HG02943 (cell line): Measurements from ENCODE around the gene AGER.
A peak's percentile ranks its signal among the peaks of the same experiment; 100 is the strongest.
"Not testable (repeated sequence)": the region's sequence is repeated elsewhere in the genome, so short reads cannot be mapped to it uniquely, and the experiment has no call there.

Experiments used
- ATAC-seq: cut with Tn5 transposase; IDR thresholded peaks from one replicate; pipeline ENCODE4 v1.9.1; 2021; ENCODE audit warnings: mild to moderate bottlenecking, low read depth, moderate library complexity; ENCODE audit not compliant: unreplicated experiment

The AGER gene

DNA sequence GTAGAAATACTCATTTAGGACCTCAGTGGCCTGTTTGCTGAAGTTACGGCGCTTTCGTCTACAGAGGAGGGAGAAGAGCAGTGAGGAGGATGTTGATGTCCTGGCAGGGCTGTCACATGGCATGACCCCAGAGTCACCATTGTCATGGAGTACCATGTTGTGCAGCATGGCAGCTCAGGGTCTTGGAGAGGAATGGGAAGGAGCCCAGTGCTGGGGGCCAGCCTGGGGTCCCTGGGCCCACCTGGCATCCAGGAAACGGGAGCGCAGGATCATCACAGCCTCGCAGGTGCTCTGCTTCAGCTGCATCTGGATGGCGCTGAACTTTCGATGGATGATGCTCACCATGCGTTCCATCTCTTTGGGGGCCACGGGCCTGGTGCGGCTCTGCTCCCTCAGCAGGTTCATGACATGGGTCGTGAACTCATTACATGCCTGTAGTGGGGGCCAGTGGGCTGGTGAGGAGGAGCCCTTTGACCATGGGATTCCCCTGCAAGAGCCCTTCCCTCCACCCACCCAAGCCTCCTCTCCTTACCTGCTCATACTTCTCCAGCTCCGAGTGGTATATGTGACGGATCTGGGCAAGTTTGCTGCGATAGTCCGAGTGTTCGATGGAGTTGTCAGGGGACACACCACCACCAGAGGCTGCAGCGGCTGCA is 3.8 kb upstream of the AGER start:
- not testable (repeated sequence) for ATAC-seq

DNA sequence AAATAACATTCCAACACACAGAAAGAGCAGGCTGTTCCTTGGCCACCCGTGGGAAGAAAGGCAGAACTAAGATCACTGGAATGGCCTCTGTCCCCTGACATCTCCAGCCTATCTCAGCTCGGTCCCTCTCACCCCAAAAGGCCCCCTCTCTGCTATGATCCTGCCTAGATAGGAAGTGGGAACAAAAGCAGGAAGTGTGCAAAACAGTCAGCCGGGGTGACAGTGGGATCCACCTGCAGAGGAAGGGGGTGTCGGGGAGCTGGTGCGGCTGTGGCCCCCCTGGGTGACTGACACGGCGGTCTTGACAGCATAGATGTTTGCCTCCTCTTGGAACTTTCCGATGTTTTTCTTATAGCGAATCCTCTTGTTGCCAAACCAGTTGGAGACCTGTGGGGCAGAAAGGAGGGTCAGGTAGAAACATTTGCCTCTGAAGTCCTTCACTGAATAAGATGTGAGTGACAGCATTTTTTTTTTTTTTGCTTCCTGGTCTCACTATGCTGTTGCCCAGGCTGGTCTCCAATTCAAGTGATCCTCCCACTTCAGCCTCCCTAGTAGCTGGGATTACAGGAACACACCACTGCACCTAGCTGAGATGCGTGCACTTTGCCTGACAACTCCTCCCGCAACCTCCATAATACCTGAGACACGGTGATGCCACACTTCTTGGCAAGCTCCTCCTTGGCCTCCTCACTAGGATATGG is 3.1 kb upstream of the AGER start:
- no peak for ATAC-seq

DNA sequence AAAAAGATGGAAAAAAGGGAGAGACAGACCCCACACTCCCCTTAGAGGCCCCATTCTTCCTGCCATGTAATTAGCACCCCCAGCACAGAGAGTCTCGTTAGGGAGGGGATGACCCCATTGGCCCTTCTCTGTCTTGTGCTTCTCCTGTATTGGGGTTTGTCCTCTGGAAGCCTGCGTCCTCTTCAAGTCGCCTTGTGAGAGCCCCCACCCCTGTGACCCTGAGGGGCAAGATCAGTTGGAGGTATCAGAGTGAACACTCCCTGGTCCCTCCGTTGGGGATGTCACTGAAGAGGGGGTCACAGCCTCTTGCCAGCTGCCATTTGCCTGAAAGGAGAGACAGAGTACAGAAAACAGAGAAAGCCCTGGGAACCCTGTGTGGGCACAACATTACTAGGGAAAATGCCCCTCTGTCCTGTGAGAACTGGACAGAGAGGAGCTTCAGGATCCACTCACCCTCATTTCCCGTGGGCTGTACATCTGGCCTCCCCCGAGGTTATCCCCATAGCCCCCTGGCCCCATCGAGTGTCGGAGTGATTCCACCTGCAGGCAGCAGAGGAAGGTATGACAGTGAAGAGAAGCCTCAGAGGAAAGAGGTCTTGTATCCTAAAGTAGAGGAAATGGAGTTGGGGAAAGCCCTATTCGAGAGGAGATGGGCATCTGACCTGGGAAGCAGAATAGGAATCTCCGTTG is 2.2 kb upstream of the AGER start:
- ATAC-seq, result not testable (repeated sequence)

DNA sequence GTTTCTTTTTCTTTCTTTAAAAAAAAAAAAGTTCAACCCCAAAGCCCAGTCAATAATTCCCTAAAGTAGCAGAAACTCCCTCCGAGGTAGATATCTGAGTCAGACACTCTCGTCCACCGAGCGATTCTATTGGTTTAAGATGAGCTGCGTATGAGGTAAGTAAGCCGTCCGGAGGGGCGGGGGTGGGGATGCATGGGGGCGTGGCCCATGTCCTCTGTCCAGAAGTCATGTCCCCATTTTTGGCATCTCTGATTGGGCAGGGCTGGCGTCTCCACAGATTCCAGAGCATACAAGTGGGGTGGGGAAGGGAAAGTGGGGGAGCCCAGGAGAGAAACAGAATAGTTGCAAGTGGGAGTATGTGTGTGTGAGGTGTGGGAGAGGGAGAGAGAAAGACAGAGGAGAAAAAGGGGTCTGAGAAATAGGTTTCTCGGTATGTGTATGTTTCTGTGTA is 1.7 kb upstream of the AGER start:
- ATAC-seq, result not testable (repeated sequence)

DNA sequence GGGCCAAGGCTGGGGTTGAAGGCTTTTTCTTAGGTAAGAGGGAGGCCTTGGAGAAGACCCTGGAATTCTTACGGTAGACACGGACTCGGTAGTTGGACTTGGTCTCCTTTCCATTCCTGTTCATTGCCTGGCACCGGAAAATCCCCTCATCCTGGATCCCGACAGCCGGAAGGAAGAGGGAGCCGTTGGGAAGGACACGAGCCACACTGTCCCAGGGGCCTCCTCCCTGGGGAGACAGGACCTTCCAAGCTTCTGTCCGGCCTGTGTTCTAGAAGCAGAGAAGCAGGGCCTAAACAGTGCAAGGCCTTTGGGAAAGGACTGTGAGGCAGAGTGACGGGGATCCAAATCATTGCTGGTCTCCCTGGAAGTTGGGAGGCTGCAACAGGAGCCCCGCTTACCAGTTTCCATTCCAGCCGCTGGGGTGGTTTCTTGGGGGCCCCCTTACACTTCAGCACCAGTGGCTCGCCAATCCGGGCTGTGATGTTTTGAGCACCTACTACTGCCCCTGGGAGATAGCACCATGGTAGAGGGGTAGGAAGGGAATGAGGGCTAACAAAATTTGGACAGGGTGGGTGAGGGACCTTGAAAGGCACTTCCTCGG is 470 bp downstream of the AGER start:
- no peak for ATAC-seq

DNA sequence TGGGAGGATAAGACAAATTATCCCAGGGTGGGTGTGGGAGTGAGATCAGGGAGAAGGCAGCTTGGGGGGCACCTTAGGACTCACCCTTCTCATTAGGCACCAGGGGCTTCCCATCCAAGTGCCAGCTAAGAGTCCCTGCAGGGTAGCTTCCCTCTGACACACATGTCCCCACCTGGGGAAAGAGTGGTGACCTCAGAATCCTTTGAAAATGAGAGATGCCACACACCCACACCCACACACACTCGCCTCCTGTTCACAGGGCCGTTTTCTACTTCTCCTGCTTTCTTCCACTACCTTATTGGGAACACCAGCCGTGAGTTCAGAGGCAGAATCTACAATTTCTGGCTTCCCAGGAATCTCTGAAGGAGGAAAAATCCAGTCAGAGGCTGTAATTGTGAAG is 1.0 kb downstream of the AGER start:
- ATAC-seq, result no peak

DNA sequence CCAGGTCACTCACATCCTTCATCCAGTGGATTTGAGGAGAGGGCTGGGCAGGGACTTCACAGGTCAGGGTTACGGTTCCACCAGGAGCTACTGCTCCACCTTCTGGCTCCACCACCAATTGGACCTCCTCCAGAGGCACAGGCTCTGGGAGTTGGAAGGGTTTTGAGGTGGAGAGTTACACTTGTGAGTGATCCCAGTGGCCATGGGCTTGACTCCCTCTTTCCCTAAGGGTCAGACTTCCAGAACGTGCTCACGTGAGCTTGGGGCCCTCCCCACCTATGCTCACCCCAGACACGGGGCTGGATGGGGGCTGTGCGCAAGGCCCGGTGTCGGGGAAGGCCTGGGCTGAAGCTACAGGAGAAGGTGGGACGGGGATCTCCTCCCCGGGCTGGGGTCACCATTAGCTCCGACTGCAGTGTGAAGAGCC is 1.5 kb downstream of the AGER start:
- ATAC-seq, result no peak

DNA sequence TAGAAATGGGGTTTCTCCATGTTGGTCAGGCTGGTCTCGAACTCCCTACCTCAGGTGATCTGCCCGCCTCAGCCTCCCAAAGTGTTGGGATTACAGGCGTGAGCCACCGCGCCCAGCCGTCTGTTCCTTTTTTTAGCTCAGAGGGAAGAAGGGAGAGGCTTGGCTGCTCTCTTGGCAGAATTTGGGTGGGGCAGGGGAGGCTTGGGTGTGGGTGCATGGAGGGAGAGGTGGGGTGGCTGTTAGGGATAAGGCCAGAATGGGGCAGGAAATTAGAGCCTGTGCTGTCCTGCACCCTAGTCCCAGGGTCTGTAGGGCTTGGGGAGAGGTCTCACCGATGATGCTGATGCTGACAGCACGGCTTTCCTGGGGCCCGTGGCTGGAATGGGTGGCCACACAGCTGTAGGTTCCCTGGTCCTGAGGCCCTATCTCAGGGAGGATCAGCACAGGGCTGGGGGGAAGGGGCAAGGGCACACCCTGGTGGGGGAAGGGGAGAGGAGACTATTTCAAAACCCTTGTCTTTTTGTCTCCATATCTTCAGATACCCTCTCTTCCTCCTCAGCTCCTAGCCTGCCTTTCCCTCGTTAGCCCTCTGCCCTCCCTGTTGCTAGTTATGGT is 2.0 kb downstream of the AGER start:
- no peak for ATAC-seq

DNA sequence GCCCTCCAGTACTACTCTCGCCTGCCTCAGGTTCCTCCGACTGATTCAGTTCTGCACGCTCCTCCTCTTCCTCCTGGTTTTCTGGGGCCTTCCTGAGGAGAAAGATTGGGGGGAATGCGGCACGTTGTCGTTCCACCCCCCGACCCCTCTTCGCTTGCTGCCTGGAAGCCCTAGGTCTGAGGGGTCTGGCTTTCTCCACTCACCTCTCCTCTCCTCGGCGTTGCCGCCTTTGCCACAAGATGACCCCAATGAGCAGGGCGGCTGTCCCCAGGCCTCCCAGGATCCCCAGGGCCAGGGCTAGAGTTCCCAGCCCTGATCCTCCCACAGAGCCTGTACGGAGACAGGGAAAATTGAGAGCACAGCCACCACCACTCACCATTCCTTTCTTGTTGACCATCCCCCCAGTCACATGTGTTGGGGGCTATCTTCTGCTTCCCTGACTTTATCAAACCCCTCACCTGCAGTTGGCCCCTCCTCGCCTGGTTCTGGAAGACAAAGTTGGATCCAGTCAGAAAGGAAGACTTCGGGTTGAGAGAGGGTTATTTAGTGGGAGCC is 2.8 kb downstream of the AGER start:
- no peak for ATAC-seq

DNA sequence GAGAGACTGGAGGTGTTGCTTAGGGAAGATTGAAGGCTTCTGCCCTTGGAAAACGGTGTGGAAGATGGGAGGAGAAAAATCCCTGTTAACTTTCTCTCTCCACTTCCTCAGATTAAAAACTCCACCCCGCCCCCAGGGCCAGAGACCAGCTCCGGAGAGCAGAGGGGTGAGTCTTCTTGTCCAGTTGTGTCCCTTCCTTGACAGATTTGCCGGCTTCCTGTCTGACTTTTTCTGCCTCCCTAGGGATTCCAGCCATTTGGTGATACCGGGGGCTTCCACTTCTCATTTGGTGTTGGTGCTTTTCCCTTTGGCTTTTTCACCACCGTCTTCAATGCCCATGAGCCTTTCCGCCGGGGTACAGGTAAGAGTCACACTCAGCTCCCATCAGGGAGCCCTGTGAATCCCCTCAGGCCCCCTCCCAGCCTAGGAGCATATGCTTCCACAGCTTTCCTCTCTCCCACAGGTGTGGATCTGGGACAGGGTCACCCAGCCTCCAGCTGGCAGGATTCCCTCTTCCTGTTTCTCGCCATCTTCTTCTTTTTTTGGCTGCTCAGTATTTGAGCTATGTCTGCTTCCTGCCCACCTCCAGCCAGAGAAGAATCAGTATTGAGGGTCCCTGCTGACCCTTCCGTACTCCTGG is 4.2 kb downstream of the AGER start:
- no peak for ATAC-seq

DNA sequence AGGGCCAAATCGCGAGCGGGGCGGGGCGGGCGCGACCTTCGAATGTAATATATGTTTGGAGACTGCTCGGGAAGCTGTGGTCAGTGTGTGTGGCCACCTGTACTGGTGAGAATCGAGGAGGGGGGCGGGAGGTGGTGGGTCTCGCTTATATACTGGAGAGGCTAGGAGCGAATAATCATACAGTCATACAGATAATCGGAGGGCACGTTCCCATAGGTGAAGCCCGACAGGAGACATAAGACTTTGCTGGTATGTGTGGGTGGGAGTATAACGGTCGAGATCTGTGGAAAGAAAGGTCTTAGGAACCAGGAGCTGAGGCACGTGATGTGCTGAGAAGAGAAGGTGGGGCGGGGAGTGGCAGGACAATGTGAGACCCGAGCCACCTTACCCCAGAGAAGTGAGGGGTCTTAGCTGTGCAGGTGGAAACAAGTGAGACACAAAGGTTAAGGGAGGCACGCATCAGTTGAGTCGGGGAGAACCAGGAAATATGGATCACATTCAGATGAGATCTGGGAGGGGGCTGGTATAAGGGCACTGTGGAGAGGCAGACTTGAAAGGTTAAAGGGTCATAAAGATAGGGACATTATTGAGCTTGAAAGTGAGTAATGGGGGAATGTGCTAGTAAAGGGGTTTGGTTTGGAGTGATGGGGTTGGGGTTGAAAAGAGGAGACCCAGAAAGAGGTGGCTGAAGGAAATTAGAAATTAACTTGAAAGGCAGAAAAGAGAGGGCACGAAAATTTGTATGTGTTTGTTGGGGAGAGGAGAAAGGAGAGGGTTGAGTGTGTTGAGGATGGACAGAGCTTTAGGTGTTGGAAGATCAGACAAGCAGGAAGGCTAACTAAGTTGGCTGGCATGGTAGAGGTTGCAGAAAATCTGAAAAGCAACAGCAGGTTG is 5.3 kb downstream of the AGER start:
- no peak for ATAC-seq

DNA sequence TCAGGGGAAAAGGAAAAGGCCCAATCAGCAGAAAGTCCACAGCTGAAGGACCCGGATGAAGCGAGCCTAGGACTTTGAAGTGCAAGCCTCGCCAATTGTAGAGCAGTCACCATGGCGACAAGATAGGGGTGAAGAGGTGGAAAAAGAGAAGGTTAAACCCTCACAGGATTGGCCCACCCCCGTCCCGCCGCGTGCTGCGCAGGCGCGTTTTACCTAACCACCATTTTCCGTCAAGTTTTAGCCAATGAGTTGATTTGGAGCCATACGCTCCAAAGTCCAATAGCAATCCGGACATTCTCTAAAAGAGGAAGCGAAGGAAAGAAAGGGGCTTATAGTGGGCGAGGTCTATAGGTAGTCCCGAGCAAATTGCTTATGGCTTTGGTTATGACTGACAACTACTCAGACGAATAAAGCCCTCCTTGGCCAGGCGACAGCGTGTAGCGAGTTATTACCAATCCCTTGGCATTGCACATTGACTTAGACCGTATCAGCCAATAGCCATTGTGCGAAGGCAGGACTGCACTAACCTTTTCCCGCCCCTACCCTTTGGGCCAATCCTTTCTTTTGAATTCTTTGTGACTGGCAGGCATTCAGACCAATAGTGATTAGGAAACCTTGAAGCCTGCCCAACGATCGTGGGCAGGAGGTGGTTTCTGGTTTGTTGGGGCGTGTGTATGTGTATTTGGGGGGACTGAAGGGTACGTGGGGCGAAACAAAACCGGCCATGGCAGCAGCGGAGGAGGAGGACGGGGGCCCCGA is 6.1 kb downstream of the AGER start, which contains the start of gene RNF5:
Gene RNF5 (plus strand): TSS at position 618 of the 759 bp plus-strand sequence. CDS start 107 bp downstream, at position 725.
- peak; percentile 65 for ATAC-seq

DNA sequence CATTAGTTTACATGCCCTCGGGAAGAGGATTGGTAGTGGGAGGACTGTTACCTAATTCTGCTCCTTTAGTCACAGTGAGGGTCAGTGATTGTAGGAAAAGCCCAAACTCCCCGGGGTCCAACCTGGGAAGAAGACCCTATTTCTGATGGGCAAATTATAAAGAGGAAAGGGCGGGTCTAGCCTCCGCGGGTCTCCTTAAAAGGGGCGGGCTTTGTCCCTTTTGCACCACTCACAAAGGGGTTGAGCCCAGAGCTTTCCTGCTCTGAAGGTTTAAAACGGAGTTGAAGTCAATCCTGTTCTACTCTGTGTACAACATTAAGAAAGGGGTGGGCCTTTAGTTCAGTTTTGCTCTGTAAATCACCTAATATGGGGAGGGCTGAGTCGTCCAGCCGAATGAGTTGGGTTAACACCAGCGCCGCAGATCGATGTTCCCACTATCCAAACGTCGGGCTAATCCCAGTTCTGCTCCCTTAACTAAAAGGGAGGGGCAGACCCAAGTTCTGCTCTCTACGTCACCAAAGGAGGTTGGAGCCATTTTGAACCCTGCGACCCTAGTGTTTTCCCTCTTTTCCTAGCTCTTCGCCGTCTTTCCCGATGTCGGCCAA is 6.8 kb downstream of the AGER start:
- no peak for ATAC-seq

DNA sequence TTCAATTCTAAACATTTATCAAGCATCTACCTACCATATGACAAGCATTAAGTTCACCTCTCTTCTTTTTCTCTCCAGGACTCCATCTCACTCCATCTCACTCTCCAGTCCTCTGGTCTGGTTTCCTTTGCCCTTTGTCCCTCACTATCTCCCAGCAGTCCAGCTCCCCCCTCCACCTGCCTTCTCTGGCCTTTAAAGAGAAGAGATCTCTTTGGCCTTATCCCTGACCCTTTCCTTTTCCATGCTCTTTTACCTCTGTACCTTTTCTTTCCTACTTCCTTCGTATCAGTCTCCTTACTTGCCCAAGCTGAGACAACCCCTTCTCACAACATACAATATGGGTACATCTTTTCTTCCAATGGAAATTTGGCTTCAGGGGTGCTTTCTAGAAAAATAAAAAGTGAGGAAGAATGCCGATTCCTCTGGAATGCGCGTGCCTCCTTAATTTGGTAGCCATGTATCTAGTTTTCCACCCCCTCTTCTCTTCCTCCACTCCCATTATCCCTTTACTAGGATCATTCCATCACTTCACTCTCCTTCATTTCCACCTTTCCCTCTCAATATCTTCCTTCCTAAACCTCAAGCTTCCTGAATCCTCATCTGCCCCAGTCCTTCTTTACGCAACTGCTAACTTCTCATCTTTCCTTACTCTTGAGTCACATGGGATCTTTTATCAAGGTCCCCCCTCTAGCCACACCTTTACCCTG is 7.4 kb downstream of the AGER start:
- ATAC-seq, result no peak

DNA sequence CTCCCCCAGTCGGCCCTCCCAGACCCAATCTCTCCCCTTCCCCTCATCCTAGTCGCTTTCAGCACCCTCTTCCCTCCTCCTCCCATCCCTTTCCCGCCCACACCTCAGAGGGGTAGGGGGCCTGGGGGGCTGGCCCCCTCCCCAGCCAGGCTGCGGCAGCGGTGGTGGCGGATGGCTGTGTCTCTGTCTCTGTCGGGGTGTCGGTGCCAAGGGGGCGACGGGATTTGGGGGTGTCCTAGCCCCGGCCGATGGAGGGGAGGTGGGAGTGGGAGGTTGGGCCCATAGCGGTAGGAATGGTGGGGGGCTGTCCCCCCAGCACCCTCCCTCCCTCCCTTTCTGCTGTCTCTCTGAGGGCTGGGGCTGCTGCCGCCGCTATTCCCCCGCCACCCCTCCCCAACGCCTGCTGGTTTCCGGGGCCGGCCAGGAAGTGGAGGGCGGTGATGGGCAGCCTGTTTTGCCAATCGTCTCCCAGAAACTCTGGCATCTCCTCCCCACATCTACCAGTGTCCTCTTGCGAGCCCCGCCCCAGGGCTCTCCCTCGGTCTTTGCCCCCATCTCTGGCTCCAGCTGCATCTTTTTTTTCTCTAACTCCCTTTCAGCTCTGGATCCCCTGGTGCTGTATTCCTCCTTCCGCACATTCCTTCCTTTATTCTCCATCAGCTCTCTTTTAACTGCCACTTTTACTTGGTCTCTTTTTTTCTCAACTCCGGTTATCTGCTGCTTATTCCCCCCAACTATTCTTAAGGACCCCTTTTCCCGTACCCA is 8.2 kb downstream of the AGER start, which contains the start of gene AGPAT1:
Gene AGPAT1 (minus strand): TSS at position 374 of the 765 bp plus-strand sequence. CDS start 4,588 bp downstream, outside the sequence.
- peak; percentile 43 for ATAC-seq

DNA sequence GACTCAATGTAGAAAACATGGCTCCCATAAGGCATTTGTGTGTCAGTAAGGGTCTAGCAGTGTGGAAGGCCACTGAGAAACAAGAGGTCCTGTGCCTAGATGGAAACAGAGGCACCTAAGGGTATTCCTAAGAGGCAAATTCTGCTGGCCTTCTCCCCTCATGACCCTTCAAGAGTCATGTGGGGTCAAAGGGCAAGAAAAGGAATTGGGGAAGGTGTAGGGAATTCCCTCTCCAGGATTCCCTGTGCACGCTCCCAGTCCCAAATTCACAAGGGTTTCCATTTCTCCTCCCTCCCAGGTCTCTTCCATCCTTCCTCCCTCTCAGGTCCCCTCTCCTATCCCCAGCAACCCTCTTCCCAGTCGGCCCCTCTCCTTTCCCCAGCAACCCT is 8.7 kb downstream of the AGER start:
- no peak for ATAC-seq
